ENCODE measurements around the gene FNIP1. TPM values are rescaled to one million over a fixed set of nuclear protein-coding genes. Genes with fewer than 3 reads are reported as not detected.
"Not testable (repeated sequence)": the region's sequence is repeated elsewhere in the genome, so short reads cannot be mapped to it uniquely, and the experiment has no call there.

Gene FNIP1
- total RNA-seq, 1 donor from 2014 or later: 35.2 TPM

DNA sequence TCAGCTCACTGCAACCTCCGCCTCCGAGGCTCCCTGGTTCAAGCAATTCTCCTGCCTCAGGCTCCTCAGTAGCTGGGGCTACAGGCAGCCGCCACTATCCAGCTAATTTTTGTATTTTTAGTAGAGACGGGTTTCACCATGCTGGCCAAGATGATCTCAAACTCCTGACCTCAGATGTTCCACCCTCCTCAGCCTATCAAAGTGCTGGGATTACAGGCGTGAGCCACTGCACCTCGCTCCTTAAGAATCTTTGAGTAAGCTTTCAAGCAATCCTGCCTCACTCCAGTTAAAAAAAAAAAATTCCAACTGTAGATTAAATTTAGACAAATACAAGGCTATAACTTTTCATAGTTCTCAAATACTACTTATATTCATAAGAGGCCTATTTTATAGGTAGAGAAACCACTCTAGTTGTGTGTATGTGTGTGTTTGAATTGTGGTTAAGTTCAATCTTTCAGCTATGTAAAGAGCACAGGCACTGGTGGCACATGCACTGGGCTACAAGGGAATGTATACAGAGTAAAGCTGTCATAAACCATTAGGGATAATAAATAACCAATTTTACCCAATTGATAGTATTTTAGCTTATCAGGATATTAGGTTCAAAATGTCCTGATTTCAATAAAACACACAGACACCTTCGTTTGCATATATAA, 111.2 kb downstream of the FNIP1 start:
- H3K27me3 ChIP-seq (ENCODE audit: control insufficient read depth, insufficient read depth, low read length): no peaks in the 10 kb centered on the region
- no peak for DNase-seq (ENCODE audit: low read depth)

DNA sequence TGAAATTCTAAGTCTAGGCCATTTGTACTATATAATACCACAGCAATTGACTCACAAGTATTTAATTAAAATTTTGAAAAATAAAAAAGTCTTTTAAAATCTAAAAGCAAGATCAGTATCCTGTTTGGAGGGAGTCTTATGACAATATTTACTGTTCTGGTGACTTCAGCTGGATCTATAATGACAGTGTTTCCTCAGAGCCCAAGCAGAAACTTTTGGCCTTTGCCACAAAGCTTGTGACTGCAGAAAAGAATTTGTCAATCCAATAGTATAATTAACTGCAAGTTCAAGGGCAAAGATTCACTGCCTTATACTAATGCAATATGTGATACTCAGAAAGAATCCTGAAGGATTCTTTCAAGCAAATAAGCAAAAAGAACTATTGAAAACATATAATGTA, 112.2 kb downstream of the FNIP1 start:
- DNase-seq (ENCODE audit: low read depth): no peak
- Histone ChIP-seq H3K36me3 (ENCODE audit: control insufficient read depth, insufficient read depth, low read length) (no peaks in the 10 kb centered on the region), H3K4me3 (ENCODE audit: low read depth, low read length) (no peak overlapping the region), H3K27me3 (ENCODE audit: control insufficient read depth, insufficient read depth, low read length) (no peaks in the 10 kb centered on the region)
- TF ChIP-seq, protein P1, sequence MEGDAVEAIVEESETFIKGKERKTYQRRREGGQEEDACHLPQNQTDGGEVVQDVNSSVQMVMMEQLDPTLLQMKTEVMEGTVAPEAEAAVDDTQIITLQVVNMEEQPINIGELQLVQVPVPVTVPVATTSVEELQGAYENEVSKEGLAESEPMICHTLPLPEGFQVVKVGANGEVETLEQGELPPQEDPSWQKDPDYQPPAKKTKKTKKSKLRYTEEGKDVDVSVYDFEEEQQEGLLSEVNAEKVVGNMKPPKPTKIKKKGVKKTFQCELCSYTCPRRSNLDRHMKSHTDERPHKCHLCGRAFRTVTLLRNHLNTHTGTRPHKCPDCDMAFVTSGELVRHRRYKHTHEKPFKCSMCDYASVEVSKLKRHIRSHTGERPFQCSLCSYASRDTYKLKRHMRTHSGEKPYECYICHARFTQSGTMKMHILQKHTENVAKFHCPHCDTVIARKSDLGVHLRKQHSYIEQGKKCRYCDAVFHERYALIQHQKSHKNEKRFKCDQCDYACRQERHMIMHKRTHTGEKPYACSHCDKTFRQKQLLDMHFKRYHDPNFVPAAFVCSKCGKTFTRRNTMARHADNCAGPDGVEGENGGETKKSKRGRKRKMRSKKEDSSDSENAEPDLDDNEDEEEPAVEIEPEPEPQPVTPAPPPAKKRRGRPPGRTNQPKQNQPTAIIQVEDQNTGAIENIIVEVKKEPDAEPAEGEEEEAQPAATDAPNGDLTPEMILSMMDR (IDR thresholded peaks at IDR 0.05; ENCODE audit: insufficient read depth, low read length, poor library complexity, severe bottlenecking): no peak

More for the DNA sequence above, 111.2 kb downstream of the FNIP1 start:
- H3K36me3 ChIP-seq (ENCODE audit: control insufficient read depth, insufficient read depth, low read length): no peaks in the 10 kb centered on the region
- TF ChIP-seq, protein P1 (IDR thresholded peaks at IDR 0.05; ENCODE audit: insufficient read depth, low read length, poor library complexity, severe bottlenecking): no peak
- no peak overlapping the region for H3K4me3 ChIP-seq (ENCODE audit: low read depth, low read length)

DNA sequence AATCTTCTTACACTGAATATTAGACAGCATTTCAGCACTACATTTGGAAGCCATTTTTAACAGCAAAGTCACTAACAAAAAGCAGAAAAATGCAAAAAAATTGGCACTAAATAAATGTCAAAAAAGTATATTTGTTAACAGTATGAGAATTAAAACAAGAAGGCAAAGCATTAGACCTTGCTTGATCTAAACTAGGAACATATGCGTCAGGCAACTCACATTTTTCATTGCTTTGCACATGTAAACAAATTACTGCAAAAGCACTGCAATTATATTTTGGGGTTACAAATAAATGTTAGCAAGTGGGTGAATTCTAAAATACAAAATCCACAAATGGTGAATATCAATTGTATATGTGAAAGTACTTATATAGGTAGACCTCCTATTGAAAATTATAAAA, 112.8 kb downstream of the FNIP1 start:
- no peak overlapping the region for H3K4me3 ChIP-seq (ENCODE audit: low read depth, low read length)
- TF ChIP-seq, protein P1 (IDR thresholded peaks at IDR 0.05; ENCODE audit: insufficient read depth, low read length, poor library complexity, severe bottlenecking): no peak
- DNase-seq (ENCODE audit: low read depth): no peak
- H3K36me3 ChIP-seq (ENCODE audit: control insufficient read depth, insufficient read depth, low read length): no peaks in the 10 kb centered on the region
- H3K27me3 ChIP-seq (ENCODE audit: control insufficient read depth, insufficient read depth, low read length): no peaks in the 10 kb centered on the region

DNA sequence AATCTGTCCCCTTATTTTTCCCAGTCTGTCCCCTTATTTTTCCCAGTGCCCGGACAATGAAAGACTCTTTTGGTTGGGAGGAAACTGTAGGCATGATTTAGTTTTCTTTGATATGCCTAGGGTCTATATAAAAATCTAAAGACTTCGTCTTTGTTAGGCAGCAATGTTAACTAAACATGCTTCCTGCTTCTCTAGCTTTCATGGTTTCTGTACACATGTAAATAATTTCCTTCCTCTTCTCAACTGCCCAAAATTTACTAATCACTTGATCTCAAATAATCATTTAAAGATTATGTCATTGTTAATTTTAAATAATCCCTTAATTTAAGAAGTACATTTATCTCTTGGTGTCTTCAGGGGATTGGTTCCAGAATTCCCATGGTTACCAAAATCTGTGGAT, 114.0 kb downstream of the FNIP1 start:
- TF ChIP-seq, protein P1 (IDR thresholded peaks at IDR 0.05; ENCODE audit: insufficient read depth, low read length, poor library complexity, severe bottlenecking): no peak
- no peak for DNase-seq (ENCODE audit: low read depth)
- Histone ChIP-seq H3K27me3 (ENCODE audit: control insufficient read depth, insufficient read depth, low read length) (no peaks in the 10 kb centered on the region), H3K4me3 (ENCODE audit: low read depth, low read length) (no peak overlapping the region), H3K36me3 (ENCODE audit: control insufficient read depth, insufficient read depth, low read length) (no peaks in the 10 kb centered on the region)

DNA sequence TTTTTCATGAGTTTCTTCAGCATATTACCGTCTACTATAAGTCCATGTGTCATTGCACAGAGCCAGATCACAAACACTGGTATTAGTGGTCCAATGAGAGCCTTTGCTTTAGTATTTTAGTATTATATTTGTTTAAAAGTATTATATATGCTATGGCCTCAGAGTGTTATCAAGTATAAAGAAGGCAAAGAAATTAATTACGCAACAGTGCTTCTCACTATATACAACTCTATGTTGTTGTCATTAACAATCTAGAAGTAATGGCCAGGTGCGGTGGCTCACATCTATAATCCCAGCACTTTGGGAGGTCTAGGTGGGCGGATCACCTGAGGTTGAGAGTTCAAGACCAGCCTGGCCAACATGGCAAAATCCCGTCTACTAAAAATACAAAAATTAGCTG, 114.6 kb downstream of the FNIP1 start:
- H3K36me3 ChIP-seq (ENCODE audit: control insufficient read depth, insufficient read depth, low read length): peaks cover under 1% of the 10 kb centered on the region
- DNase-seq (ENCODE audit: low read depth): no peak
- H3K27me3 ChIP-seq (ENCODE audit: control insufficient read depth, insufficient read depth, low read length): no peaks in the 10 kb centered on the region
- TF ChIP-seq, protein P1 (IDR thresholded peaks at IDR 0.05; ENCODE audit: insufficient read depth, low read length, poor library complexity, severe bottlenecking): no peak
- H3K4me3 ChIP-seq (ENCODE audit: low read depth, low read length): no peak overlapping the region

DNA sequence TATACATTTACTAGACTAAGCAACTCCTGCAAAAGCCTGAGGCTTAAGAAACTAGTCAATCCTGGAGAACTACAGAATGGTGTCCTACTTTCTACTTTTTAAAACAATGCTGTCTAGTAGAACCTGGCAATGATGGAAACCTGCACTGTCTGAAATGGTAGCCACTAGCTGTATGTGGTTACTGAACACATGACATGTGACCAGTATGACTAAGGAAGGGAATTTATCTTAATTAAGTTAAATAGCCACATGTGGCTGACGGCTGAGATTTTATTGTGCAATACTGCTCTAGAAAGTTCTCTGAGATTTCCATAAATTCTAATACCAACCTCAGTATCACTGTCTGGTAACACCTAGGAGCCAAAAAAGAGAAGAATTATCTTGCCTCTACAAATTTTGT, 116.9 kb downstream of the FNIP1 start:
- Histone ChIP-seq H3K27me3 (ENCODE audit: control insufficient read depth, insufficient read depth, low read length) (no peaks in the 10 kb centered on the region), H3K4me3 (ENCODE audit: low read depth, low read length) (no peak overlapping the region), H3K36me3 (ENCODE audit: control insufficient read depth, insufficient read depth, low read length) (peaks cover 1% of the 10 kb centered on the region)
- peak; percentile 38 for DNase-seq (ENCODE audit: low read depth)
- TF ChIP-seq, protein P1 (IDR thresholded peaks at IDR 0.05; ENCODE audit: insufficient read depth, low read length, poor library complexity, severe bottlenecking): no peak

DNA sequence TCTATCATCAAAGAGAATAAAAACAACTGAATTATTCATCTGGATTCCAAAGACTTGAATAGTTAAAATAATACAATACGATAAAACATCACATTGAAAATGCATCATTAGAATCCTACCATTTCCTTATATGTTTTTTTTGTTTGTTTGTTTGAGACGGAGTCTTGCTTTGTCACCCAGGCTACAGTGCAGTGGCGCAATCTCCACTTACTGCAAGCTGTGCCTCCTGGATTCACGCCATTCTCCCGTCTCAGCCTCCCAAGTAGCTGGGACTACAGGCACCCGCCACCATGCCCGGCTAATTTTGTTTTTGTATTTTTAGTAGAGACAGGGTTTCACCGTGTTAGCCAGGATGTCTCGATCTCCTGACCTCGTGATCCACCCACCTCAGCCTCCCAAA, 118.5 kb downstream of the FNIP1 start:
- H3K27me3 ChIP-seq (ENCODE audit: control insufficient read depth, insufficient read depth, low read length); DNase-seq (ENCODE audit: low read depth); H3K4me3 ChIP-seq (ENCODE audit: low read depth, low read length); H3K36me3 ChIP-seq (ENCODE audit: control insufficient read depth, insufficient read depth, low read length): not testable (repeated sequence)

Measured in kidney epithelial cell (primary cell).